Sciatic nerve (tissue), 1 donor: ENCODE data around the gene NRK. TPM values are rescaled to one million over a fixed set of nuclear protein-coding genes. Genes with fewer than 3 reads are reported as not detected.

Experiments
- total RNA-seq: library from RNA; stranded (reverse); fragmentation: NEBNext Ultra II Directional; extraction: Animal tissue kit (Norgen Biotek cat#: 25700); gene quantifications from one replicate; pipeline ENCODE4 v1.2.1, GENCODE V29; 2021
- donor health status: DM: no; HTN: no; CAD: no.

NRK gene
- total RNA-seq, 1 donor from 2014 or later, result 1.4 TPM

Other genes with a start within 250 kb of the NRK start
- gene SERPINA7, start 216.2 kb downstream of the NRK start, total RNA-seq, result not detected